ENCODE data around the gene ZBTB43. TPM values are rescaled to one million over a fixed set of nuclear protein-coding genes. Genes with fewer than 3 reads are reported as not detected.
A peak's percentile ranks its signal among the peaks of the same experiment; 100 is the strongest.

ZBTB43 gene
- total and polyA plus RNA-seq, 7 experiments from 2014 or later: 6.9 to 31.4 (median 27.3) TPM

DNA sequence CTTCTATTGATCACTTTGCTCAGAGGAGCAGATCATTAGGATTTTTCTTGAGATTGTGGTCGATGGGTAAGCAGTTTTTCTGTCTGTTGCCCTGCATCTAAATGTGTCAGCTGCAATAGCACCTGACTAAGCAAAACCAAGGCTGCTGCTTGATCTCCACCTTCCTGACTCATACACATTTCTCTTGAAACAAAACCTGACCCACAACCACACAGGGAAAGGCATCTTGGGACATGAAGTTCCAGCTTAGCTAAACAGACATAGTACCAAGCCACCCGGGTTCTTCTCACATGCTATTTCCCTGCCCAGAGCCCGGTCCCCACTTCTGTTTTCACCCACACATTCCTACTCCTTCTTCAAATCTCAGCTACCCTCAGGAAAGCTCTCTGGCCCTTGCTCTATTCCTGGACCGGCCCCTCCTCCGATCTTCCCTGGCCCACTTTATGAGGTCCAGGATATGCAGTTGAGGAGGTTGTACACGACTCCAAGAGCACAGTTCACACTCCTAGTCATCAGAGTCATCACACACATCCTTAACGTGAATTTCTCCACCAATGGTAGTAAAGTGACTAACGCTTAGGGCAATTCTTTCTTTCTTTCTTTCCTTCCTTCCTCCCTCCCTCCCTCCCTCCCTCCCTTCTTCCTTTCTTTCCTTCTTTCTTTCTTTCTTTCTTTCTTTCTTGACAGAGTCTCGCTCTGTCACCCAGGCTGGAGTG lies 16.0 kb upstream of the ZBTB43 start:
- no peak overlapping the region for H3K27ac Mint-ChIP-seq
- ATAC-seq: no peak

DNA sequence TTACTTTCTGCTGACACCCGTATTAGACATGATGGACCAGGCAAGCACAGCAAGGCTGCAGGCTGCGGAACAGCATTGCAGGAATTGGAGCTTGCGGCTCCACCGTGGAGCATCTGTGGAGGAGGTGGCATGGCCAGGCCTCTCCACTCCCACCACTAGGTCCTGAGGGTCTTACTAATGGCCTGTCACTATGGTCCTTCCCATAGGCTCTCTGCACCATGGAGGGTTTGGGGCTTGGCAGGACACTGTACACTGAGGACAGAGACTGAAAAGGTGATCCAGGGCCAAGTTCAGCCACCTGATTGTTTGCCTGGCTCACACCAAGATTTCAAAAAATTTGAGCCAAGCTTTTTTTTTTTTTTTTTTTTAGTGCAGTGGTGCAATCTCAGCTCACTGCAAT lies 14.3 kb upstream of the ZBTB43 start:
- Histone ChIP-seq H3K27ac (ENCODE audit: low read depth, low read length) (no peak overlapping the region), H3K9me3 (ENCODE audit: control insufficient read depth in 2 of 3, low read length in 3 of 3) (no peaks in the 10 kb centered on the region), H3K4me3 (ENCODE audit: low read length) (no peak overlapping the region), H3K4me1 (ENCODE audit: control insufficient read depth in 2 of 2, insufficient read depth in 2 of 2, low read length in 2 of 2) (no peaks in the 10 kb centered on the region), H3K27me3 (ENCODE audit: control insufficient read depth in 2 of 2, insufficient read depth in 2 of 2, low read length in 2 of 2) (no peaks in the 10 kb centered on the region), H3K36me3 (ENCODE audit: control insufficient read depth in 2 of 3, insufficient read depth in 3 of 3, low read length in 3 of 3) (no peaks in the 10 kb centered on the region)
- DNase-seq: no peak
- H3K27me3 Mint-ChIP-seq: peaks cover 36 to 56% (median 45%) of the 10 kb centered on the region in 5 donors
- H3K36me3 Mint-ChIP-seq: peaks cover 0 to 3% (median 0%) of the 10 kb centered on the region in 5 donors
- CTCF ChIA-PET: interaction anchor here (1.4 kb wide), 1 partner anchor 84 kb away, joined by 4 read pairs; no protein-coding TSS in a partner anchor
- peaks cover 0 to 3% (median 0%) of the 10 kb centered on the region in 7 donors for H3K4me1 Mint-ChIP-seq
- POLR2A ChIA-PET: interaction anchor here (0.9 kb wide), 2 partner anchors 14 to 15 kb away, joined by 3 read pairs; partner anchors contain the start of gene ZBTB43
- ATAC-seq: no peak
- H3K27ac Mint-ChIP-seq: no peak overlapping the region
- no peak overlapping the region for H3K4me3 Mint-ChIP-seq
- peaks cover 0 to 9% (median 0%) of the 10 kb centered on the region in 11 donors for H3K9me3 Mint-ChIP-seq
- intact Hi-C loops (cut with micrococcal nuclease): no loop called here

More for the DNA sequence above, 16.0 kb upstream of the ZBTB43 start:
- peaks cover 0 to 3% (median 0%) of the 10 kb centered on the region in 7 donors for H3K4me1 Mint-ChIP-seq
- ChIA-PET POLR2A (no interaction called here), CTCF (no interaction called here)
- H3K36me3 Mint-ChIP-seq: no peaks in the 10 kb centered on the region
- H3K27me3 Mint-ChIP-seq: peaks cover 31 to 51% (median 42%) of the 10 kb centered on the region in 5 donors
- intact Hi-C loops (cut with micrococcal nuclease): no loop called here
- no peak overlapping the region for H3K4me3 ChIP-seq (ENCODE audit: low read length)
- no peak overlapping the region for H3K4me3 Mint-ChIP-seq
- H3K27me3 ChIP-seq (ENCODE audit: control insufficient read depth in 2 of 2, insufficient read depth in 2 of 2, low read length in 2 of 2): no peaks in the 10 kb centered on the region
- no peaks in the 10 kb centered on the region for H3K9me3 ChIP-seq (ENCODE audit: control insufficient read depth in 2 of 3, low read length in 3 of 3)
- no peaks in the 10 kb centered on the region for H3K9me3 Mint-ChIP-seq
- no peaks in the 10 kb centered on the region for H3K36me3 ChIP-seq (ENCODE audit: control insufficient read depth in 2 of 3, insufficient read depth in 3 of 3, low read length in 3 of 3)
- peak in 1 of 9 donors; percentile 17 for DNase-seq
- no peaks in the 10 kb centered on the region for H3K4me1 ChIP-seq (ENCODE audit: control insufficient read depth in 2 of 2, insufficient read depth in 2 of 2, low read length in 2 of 2)
- no peak overlapping the region for H3K27ac ChIP-seq (ENCODE audit: low read depth, low read length)

DNA sequence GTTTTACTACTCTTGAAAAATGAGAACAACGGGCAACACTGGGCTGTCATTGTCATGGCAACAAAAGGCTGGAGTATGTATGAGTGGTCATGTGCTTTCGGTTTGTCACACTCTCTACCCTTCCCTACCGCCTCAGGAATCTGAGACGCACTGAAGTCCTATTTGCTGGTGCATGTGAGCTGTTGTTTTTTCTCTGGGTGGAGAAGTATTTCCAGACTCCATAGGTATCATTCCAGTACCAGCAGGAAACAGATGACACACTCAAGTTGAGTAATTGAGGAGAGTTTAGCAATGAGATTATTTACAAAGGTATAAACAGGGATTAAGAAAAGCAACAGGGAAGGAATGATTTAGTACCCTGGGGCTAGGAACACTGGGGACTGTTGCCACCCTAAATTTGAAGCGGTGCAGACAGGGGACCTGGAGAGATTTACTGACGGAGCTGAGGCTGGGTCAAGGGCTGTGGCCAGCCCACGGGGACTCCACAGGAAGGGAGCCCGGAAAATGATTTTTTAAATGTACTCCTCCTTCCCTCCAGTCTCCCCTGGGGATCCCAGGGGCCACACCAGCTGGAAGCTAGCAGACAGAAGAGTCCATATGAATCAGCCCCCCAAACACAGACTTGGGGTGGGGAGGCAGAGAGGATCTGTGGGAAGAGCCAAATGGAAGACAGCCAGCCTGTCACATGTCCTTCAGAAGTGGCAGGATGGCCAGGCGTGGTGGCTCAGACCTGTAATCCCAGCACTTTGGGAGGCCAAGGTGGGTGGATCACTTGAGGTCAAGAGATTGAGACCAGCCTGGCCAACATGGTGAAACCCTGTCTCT lies 13.2 kb upstream of the ZBTB43 start:
- Mint-ChIP-seq H3K4me1 (peaks cover 0 to 3% (median 0%) of the 10 kb centered on the region in 7 donors), H3K27ac (no peak overlapping the region), H3K36me3 (peaks cover 0 to 3% (median 0%) of the 10 kb centered on the region in 5 donors), H3K9me3 (peaks cover 0 to 20% (median 0%) of the 10 kb centered on the region in 11 donors), H3K4me3 (no peak overlapping the region), H3K27me3 (peaks cover 34 to 53% (median 40%) of the 10 kb centered on the region in 5 donors)
- ATAC-seq (no peak), DNase-seq (no peak)
- H3K27me3 ChIP-seq (ENCODE audit: control insufficient read depth in 2 of 2, insufficient read depth in 2 of 2, low read length in 2 of 2): no peaks in the 10 kb centered on the region
- POLR2A ChIA-PET: interaction anchor here (0.9 kb wide), 2 partner anchors 13 to 14 kb away, joined by 3 read pairs; partner anchors contain the start of gene ZBTB43
- intact Hi-C loops (cut with micrococcal nuclease): no loop called here
- H3K27ac ChIP-seq (ENCODE audit: low read depth, low read length): no peak overlapping the region
- no peaks in the 10 kb centered on the region for H3K9me3 ChIP-seq (ENCODE audit: control insufficient read depth in 2 of 3, low read length in 3 of 3)
- H3K4me3 ChIP-seq (ENCODE audit: low read length): no peak overlapping the region
- no peaks in the 10 kb centered on the region for H3K36me3 ChIP-seq (ENCODE audit: control insufficient read depth in 2 of 3, insufficient read depth in 3 of 3, low read length in 3 of 3)
- H3K4me1 ChIP-seq (ENCODE audit: control insufficient read depth in 2 of 2, insufficient read depth in 2 of 2, low read length in 2 of 2): no peaks in the 10 kb centered on the region
- CTCF ChIA-PET: interaction anchor here (0.8 to 1.4 kb wide), 2 partner anchors 85 to 95 kb away, joined by 3 to 4 read pairs; no protein-coding TSS in a partner anchor

DNA sequence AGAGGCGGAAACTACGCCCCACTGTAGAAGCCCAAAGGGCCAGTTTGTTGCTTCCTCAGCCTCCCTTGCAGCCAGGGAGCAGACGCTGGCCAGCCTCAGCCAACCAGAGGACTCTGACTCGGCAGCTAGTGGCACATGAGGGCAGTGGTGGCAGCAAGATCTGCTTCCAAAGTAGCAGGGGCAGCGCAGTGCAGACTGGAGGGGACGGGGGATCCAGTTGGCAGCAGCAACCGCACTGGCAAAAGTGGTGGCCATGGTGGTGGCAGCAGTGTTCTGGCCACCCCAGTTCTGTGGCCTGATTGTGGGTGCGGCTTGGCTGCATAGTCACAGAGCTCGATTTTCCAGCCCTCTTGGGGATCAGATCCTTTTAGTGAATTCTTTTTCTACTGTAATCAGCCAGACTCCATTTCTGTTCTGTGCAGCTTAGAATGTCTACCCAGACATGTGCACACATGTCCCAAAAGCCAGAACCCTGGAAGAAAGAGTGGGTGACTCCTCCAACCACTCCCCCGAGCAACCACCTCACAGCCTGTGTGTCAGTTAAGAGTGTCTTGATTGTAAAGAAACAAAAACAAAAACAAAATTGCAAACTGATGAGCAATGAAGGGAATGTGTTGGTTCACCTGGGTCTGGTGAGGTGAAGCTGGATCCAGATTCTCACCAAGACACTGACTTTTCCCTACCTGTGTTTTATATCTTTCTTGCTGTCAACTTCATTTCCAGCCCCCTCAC lies 11.0 kb upstream of the ZBTB43 start:
- ChIA-PET CTCF (interaction anchor here (2.0 kb wide), 1 partner anchor 12 kb away, joined by 4 read pairs; no protein-coding TSS in a partner anchor), POLR2A (no interaction called here)
- Histone ChIP-seq H3K4me1 (ENCODE audit: control insufficient read depth in 2 of 2, insufficient read depth in 2 of 2, low read length in 2 of 2) (no peaks in the 10 kb centered on the region), H3K36me3 (ENCODE audit: control insufficient read depth in 2 of 3, insufficient read depth in 3 of 3, low read length in 3 of 3) (no peaks in the 10 kb centered on the region), H3K27me3 (ENCODE audit: control insufficient read depth in 2 of 2, insufficient read depth in 2 of 2, low read length in 2 of 2) (no peaks in the 10 kb centered on the region), H3K9me3 (ENCODE audit: control insufficient read depth in 2 of 3, low read length in 3 of 3) (no peaks in the 10 kb centered on the region), H3K27ac (ENCODE audit: low read depth, low read length) (no peak overlapping the region), H3K4me3 (ENCODE audit: low read length) (no peak overlapping the region)
- DNase-seq (no peak), ATAC-seq (no peak)
- Mint-ChIP-seq H3K4me3 (no peak overlapping the region), H3K27me3 (peaks cover 24 to 35% (median 33%) of the 10 kb centered on the region in 5 donors), H3K27ac (no peak overlapping the region), H3K36me3 (peaks cover 0 to 3% (median 0%) of the 10 kb centered on the region in 5 donors), H3K4me1 (peaks cover 0 to 3% (median 0%) of the 10 kb centered on the region in 7 donors), H3K9me3 (peaks cover 0 to 21% (median 0%) of the 10 kb centered on the region in 11 donors)
- intact Hi-C loops (cut with micrococcal nuclease): no loop called here

DNA sequence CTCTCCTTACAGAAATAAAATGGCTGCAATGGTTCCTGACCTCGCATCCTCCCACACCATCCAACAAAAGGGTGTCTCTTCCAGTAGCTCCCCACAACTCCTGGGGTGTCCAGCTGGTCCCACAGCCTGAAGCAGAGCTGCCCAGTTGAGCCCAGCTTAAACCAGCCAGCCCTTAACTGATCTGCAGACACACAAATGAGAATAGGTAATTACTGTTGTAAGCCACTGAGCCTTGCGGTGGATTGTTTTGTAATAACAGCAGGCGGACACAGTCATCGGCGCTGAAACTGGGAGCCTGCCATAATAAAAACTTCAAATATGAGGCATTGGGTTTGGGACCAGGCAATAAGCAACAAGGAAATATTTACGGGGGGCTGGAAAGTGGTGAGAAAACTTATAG lies 10.4 kb upstream of the ZBTB43 start:
- ChIA-PET POLR2A (no interaction called here), CTCF (interaction anchor here (2.0 kb wide), 1 partner anchor 12 kb away, joined by 4 read pairs; no protein-coding TSS in a partner anchor)
- no peak for DNase-seq
- Mint-ChIP-seq H3K9me3 (peaks cover 0 to 21% (median 0%) of the 10 kb centered on the region in 11 donors), H3K27me3 (peaks cover 24 to 33% (median 28%) of the 10 kb centered on the region in 5 donors), H3K27ac (no peak overlapping the region), H3K36me3 (peaks cover 0 to 3% (median 0%) of the 10 kb centered on the region in 5 donors), H3K4me3 (no peak overlapping the region), H3K4me1 (peaks cover 0 to 3% (median 0%) of the 10 kb centered on the region in 7 donors)
- Histone ChIP-seq H3K4me1 (ENCODE audit: control insufficient read depth in 2 of 2, insufficient read depth in 2 of 2, low read length in 2 of 2) (no peaks in the 10 kb centered on the region), H3K9me3 (ENCODE audit: control insufficient read depth in 2 of 3, low read length in 3 of 3) (no peaks in the 10 kb centered on the region), H3K4me3 (ENCODE audit: low read length) (no peak overlapping the region), H3K36me3 (ENCODE audit: control insufficient read depth in 2 of 3, insufficient read depth in 3 of 3, low read length in 3 of 3) (no peaks in the 10 kb centered on the region), H3K27ac (ENCODE audit: low read depth, low read length) (no peak overlapping the region), H3K27me3 (ENCODE audit: control insufficient read depth in 2 of 2, insufficient read depth in 2 of 2, low read length in 2 of 2) (no peaks in the 10 kb centered on the region)
- intact Hi-C loops (cut with micrococcal nuclease): no loop called here
- no peak for ATAC-seq

GRCh38 chr9:126796758-126797157 lies 8.1 kb upstream of the ZBTB43 start:
- DNase-seq: no peak
- ChIA-PET POLR2A (no interaction called here), CTCF (no interaction called here)
- Mint-ChIP-seq H3K4me3 (no peak overlapping the region), H3K36me3 (peaks cover 0 to 3% (median 0%) of the 10 kb centered on the region in 5 donors), H3K27me3 (peaks cover 11 to 18% (median 18%) of the 10 kb centered on the region in 5 donors), H3K27ac (peak overlapping the region in 1 of 9 donors; percentile 63), H3K9me3 (peaks cover 0 to 21% (median 0%) of the 10 kb centered on the region in 11 donors), H3K4me1 (peaks cover 0 to 2% (median 0%) of the 10 kb centered on the region in 7 donors)
- Histone ChIP-seq H3K27ac (ENCODE audit: low read depth, low read length) (no peak overlapping the region), H3K9me3 (ENCODE audit: control insufficient read depth in 2 of 3, low read length in 3 of 3) (no peaks in the 10 kb centered on the region), H3K36me3 (ENCODE audit: control insufficient read depth in 2 of 3, insufficient read depth in 3 of 3, low read length in 3 of 3) (no peaks in the 10 kb centered on the region), H3K27me3 (ENCODE audit: control insufficient read depth in 2 of 2, insufficient read depth in 2 of 2, low read length in 2 of 2) (no peaks in the 10 kb centered on the region), H3K4me3 (ENCODE audit: low read length) (no peak overlapping the region), H3K4me1 (ENCODE audit: control insufficient read depth in 2 of 2, insufficient read depth in 2 of 2, low read length in 2 of 2) (no peaks in the 10 kb centered on the region)
- ATAC-seq: no peak
- intact Hi-C loops (cut with micrococcal nuclease): no loop called here
